Loucy (cell line): Measurements from ENCODE around the gene PLET1.

ENCODE experiments used
- H2AFZ ChIP-seq: fragments of 200-600 bp; sonication (generic); 2 replicates; pipeline ENCODE4 v1.6.0; 2016; ENCODE audit warnings: antibody characterized with exemption, mild to moderate bottlenecking, low read length, moderate library complexity
- H3F3A ChIP-seq: fragments of 200-600 bp; 2 replicates; pipeline ENCODE4 v1.6.0; 2016; ENCODE audit warnings: antibody characterized with exemption, low read depth, mild to moderate bottlenecking
- H3K27me3 ChIP-seq: fragments of 200-600 bp; sonication (generic); 2 replicates; pipeline ENCODE4 v1.6.1; 2014; ENCODE audit warnings: low read length, mild to moderate bottlenecking; ENCODE audit not compliant: insufficient read depth, poor library complexity, severe bottlenecking
- H3K36me3 ChIP-seq: fragments of 200-600 bp; sonication (generic); 2 replicates; pipeline ENCODE4 v1.6.1; 2016; ENCODE audit warnings: low read length; ENCODE audit not compliant: insufficient read depth
- H3K4me1 ChIP-seq: fragments of 200-600 bp; sonication (generic); 2 replicates; pipeline ENCODE4 v1.5.1; 2014; ENCODE audit warnings: low read length, mild to moderate bottlenecking; ENCODE audit not compliant: insufficient read depth, poor library complexity, severe bottlenecking
- H3K4me2 ChIP-seq: fragments of 200-600 bp; sonication (generic); 2 replicates; pipeline ENCODE4 v1.6.0; 2014; ENCODE audit warnings: antibody characterized with exemption, low read length, low read depth, mild to moderate bottlenecking; ENCODE audit not compliant: poor library complexity, severe bottlenecking
- H3K4me3 ChIP-seq: fragments of 200-600 bp; sonication (generic); 2 replicates; pipeline ENCODE4 v1.5.1; 2014; ENCODE audit warnings: low read length, mild to moderate bottlenecking, mixed read lengths; ENCODE audit not compliant: poor library complexity, severe bottlenecking
- H3K79me2 ChIP-seq: fragments of 200-600 bp; sonication (generic); 2 replicates; pipeline ENCODE4 v1.6.1; 2014; ENCODE audit warnings: low read length; ENCODE audit not compliant: insufficient read depth
- H3K9ac ChIP-seq: fragments of 200-600 bp; sonication (generic); 2 replicates; pipeline ENCODE4 v1.6.0; 2014; ENCODE audit warnings: mild to moderate bottlenecking, low read depth, low read length, moderate library complexity; ENCODE audit not compliant: poor library complexity, severe bottlenecking
- H3K9me2 ChIP-seq: fragments of 200-600 bp; sonication (generic); replicated peaks from 2 replicates; pipeline ENCODE4 v1.6.1; 2016; ENCODE audit warnings: low read depth, low read length, mixed read lengths
- H3K9me3 ChIP-seq: fragments of 200-600 bp; sonication (generic); 2 replicates; pipeline ENCODE4 v1.6.1; 2014; ENCODE audit warnings: mild to moderate bottlenecking, antibody characterized with exemption, low read length, low read depth; ENCODE audit not compliant: insufficient read depth
- H4K20me1 ChIP-seq: fragments of 200-600 bp; sonication (generic); 2 replicates; pipeline ENCODE4 v1.6.0; 2014; ENCODE audit warnings: antibody characterized with exemption, low read length, mild to moderate bottlenecking; ENCODE audit not compliant: insufficient read depth, poor library complexity, severe bottlenecking
- CTCF ChIP-seq: fragments of 200-600 bp; sonication (generic); conservative IDR thresholded peaks from 2 replicates; pipeline ENCODE4 v1.5.1; 2014; ENCODE audit warnings: mild to moderate bottlenecking, antibody characterized with exemption, low read length
- EZH2phosphoT487 ChIP-seq: fragments of 200-600 bp; IDR thresholded peaks from 2 replicates; pipeline ENCODE4 v1.6.1; 2018; ENCODE audit warnings: antibody characterized with exemption, mild to moderate bottlenecking, moderate library complexity, borderline replicate concordance

PLET1 gene

GRCh38 chr11:112281726-112282125 lies 21.1 kb upstream of the PLET1 start:
- H3K36me3 ChIP-seq, result no peaks in the 10 kb centered on the region
- H3F3A ChIP-seq, result no peaks in the 10 kb centered on the region
- no peaks in the 10 kb centered on the region for H4K20me1 ChIP-seq
- peaks cover 21% of the 10 kb centered on the region for H3K4me1 ChIP-seq
- no peaks in the 10 kb centered on the region for H3K9me2 ChIP-seq
- H3K9me3 ChIP-seq, result no peaks in the 10 kb centered on the region
- peak overlapping the region; percentile 50 for H3K4me2 ChIP-seq
- H3K79me2 ChIP-seq, result no peaks in the 10 kb centered on the region
- TF ChIP-seq EZH2phosphoT487 (no peak), CTCF (no peak)
- no peak overlapping the region for H3K9ac ChIP-seq
- peak overlapping the region; percentile 47 for H3K4me3 ChIP-seq
- H2AFZ ChIP-seq, result no peak overlapping the region; the same call in 1 of the 2 replicates
- H3K27me3 ChIP-seq, result no peaks in the 10 kb centered on the region

GRCh38 chr11:112280268-112281126 lies 19.8 kb upstream of the PLET1 start:
- TF ChIP-seq EZH2phosphoT487 (no peak), CTCF (peak; percentile 75)
- H3K4me1 ChIP-seq, result peaks cover 24% of the 10 kb centered on the region
- no peaks in the 10 kb centered on the region for H3F3A ChIP-seq
- H3K79me2 ChIP-seq, result no peaks in the 10 kb centered on the region
- H3K9ac ChIP-seq, result peak overlapping the region; percentile 69
- peak overlapping the region; percentile 98 for H2AFZ ChIP-seq
- H3K4me2 ChIP-seq, result peak overlapping the region; percentile 96
- no peaks in the 10 kb centered on the region for H3K9me3 ChIP-seq
- no peaks in the 10 kb centered on the region for H3K9me2 ChIP-seq
- H3K36me3 ChIP-seq, result no peaks in the 10 kb centered on the region
- peak overlapping the region; percentile 78 for H3K4me3 ChIP-seq
- no peaks in the 10 kb centered on the region for H4K20me1 ChIP-seq
- no peaks in the 10 kb centered on the region for H3K27me3 ChIP-seq

GRCh38 chr11:112279901-112280267 lies 19.2 kb upstream of the PLET1 start:
- Histone ChIP-seq H3K4me1 (peaks cover 24% of the 10 kb centered on the region), H3K9ac (peak overlapping the region; percentile 69), H3K36me3 (no peaks in the 10 kb centered on the region), H3K4me2 (peak overlapping the region; percentile 96), H3K4me3 (peak overlapping the region; percentile 78), H2AFZ (peak overlapping the region; percentile 98), H3K79me2 (no peaks in the 10 kb centered on the region), H3K27me3 (no peaks in the 10 kb centered on the region), H4K20me1 (no peaks in the 10 kb centered on the region), H3K9me3 (no peaks in the 10 kb centered on the region), H3F3A (no peaks in the 10 kb centered on the region), H3K9me2 (no peaks in the 10 kb centered on the region)
- TF ChIP-seq CTCF (peak; percentile 59), EZH2phosphoT487 (no peak)
